ENCODE data around the gene DIPK1B.

- TF ChIP-seq, protein P1, sequence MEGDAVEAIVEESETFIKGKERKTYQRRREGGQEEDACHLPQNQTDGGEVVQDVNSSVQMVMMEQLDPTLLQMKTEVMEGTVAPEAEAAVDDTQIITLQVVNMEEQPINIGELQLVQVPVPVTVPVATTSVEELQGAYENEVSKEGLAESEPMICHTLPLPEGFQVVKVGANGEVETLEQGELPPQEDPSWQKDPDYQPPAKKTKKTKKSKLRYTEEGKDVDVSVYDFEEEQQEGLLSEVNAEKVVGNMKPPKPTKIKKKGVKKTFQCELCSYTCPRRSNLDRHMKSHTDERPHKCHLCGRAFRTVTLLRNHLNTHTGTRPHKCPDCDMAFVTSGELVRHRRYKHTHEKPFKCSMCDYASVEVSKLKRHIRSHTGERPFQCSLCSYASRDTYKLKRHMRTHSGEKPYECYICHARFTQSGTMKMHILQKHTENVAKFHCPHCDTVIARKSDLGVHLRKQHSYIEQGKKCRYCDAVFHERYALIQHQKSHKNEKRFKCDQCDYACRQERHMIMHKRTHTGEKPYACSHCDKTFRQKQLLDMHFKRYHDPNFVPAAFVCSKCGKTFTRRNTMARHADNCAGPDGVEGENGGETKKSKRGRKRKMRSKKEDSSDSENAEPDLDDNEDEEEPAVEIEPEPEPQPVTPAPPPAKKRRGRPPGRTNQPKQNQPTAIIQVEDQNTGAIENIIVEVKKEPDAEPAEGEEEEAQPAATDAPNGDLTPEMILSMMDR (conservative IDR thresholded peaks at IDR 0.05; ENCODE audit: low read depth in 2 of 2), result no peak
- TF ChIP-seq ZNF114 (CRISPR knock-in tag; IDR thresholded peaks at IDR 0.05) (no peak), EZH2phosphoT487 (IDR thresholded peaks at IDR 0.05; ENCODE audit: unreplicated experiment) (no peak), EZH2 (IDR thresholded peaks at IDR 0.05; ENCODE audit: low read depth, unreplicated experiment) (no peak), POLR2AphosphoS5 (IDR thresholded peaks at IDR 0.05; ENCODE audit: low read depth) (no peak), JUNB (IDR thresholded peaks at IDR 0.05; ENCODE audit: unreplicated experiment) (no peak), NANOG (IDR thresholded peaks at IDR 0.05; ENCODE audit: borderline replicate concordance) (no peak), CREB1 (CRISPR knock-in tag; IDR thresholded peaks at IDR 0.05; ENCODE audit: low read depth) (no peak), ZNF331 (CRISPR knock-in tag; IDR thresholded peaks at IDR 0.05; ENCODE audit: low read depth) (no peak), STAT1 (IDR thresholded peaks at IDR 0.05; ENCODE audit: unreplicated experiment) (no peak)
- TF ChIP-seq, protein P2, sequence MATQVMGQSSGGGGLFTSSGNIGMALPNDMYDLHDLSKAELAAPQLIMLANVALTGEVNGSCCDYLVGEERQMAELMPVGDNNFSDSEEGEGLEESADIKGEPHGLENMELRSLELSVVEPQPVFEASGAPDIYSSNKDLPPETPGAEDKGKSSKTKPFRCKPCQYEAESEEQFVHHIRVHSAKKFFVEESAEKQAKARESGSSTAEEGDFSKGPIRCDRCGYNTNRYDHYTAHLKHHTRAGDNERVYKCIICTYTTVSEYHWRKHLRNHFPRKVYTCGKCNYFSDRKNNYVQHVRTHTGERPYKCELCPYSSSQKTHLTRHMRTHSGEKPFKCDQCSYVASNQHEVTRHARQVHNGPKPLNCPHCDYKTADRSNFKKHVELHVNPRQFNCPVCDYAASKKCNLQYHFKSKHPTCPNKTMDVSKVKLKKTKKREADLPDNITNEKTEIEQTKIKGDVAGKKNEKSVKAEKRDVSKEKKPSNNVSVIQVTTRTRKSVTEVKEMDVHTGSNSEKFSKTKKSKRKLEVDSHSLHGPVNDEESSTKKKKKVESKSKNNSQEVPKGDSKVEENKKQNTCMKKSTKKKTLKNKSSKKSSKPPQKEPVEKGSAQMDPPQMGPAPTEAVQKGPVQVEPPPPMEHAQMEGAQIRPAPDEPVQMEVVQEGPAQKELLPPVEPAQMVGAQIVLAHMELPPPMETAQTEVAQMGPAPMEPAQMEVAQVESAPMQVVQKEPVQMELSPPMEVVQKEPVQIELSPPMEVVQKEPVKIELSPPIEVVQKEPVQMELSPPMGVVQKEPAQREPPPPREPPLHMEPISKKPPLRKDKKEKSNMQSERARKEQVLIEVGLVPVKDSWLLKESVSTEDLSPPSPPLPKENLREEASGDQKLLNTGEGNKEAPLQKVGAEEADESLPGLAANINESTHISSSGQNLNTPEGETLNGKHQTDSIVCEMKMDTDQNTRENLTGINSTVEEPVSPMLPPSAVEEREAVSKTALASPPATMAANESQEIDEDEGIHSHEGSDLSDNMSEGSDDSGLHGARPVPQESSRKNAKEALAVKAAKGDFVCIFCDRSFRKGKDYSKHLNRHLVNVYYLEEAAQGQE (IDR thresholded peaks at IDR 0.05; ENCODE audit: unreplicated experiment), result no peak
- TF ChIP-seq, protein P3, sequence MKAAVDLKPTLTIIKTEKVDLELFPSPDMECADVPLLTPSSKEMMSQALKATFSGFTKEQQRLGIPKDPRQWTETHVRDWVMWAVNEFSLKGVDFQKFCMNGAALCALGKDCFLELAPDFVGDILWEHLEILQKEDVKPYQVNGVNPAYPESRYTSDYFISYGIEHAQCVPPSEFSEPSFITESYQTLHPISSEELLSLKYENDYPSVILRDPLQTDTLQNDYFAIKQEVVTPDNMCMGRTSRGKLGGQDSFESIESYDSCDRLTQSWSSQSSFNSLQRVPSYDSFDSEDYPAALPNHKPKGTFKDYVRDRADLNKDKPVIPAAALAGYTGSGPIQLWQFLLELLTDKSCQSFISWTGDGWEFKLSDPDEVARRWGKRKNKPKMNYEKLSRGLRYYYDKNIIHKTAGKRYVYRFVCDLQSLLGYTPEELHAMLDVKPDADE (IDR thresholded peaks at IDR 0.05), result no peak
Observed at GRCh38 chr9:136729926-136730325, 17.6 kb downstream of the DIPK1B start.

All from GM23338 (cell line).